Omental fat pad (tissue), 4 donors: ENCODE measurements around the gene MYL9. TPM values are rescaled to one million over a fixed set of nuclear protein-coding genes. Genes with fewer than 3 reads are reported as not detected.

Source experiments
- ATAC-seq: fragments of 150-250 bp; one replicate; pipeline ENCODE4 v1.9.1; 2016; ENCODE audit warnings: mild to moderate bottlenecking, moderate library complexity; ENCODE audit not compliant: low FRiP score
- DNase-seq: peaks from one replicate; pipeline ENCODE4 v3.0.0-alpha.2; 2019; ENCODE audit warnings: low spot score
- total RNA-seq, 4 donors: library from RNA; depleted of rRNA; stranded (reverse); fragments of >200 nt; gene quantifications; one replicate each; pipeline ENCODE4 v1.1.0, GENCODE V29; 2016
- TF ChIP-seq, protein P1 (sequence below), 3 donors: fragments of 450-650 bp; IDR thresholded peaks; one replicate each; pipeline ENCODE4 v1.5.1; 2016 to 2017; ENCODE audit warnings: antibody characterized with exemption in 3 of 3, mild to moderate bottlenecking in 3 of 3, moderate library complexity in 2 of 3

MYL9 gene
- total RNA-seq, 4 donors from 2014 or later = 57.0 to 145 (median 102) TPM

DNA sequence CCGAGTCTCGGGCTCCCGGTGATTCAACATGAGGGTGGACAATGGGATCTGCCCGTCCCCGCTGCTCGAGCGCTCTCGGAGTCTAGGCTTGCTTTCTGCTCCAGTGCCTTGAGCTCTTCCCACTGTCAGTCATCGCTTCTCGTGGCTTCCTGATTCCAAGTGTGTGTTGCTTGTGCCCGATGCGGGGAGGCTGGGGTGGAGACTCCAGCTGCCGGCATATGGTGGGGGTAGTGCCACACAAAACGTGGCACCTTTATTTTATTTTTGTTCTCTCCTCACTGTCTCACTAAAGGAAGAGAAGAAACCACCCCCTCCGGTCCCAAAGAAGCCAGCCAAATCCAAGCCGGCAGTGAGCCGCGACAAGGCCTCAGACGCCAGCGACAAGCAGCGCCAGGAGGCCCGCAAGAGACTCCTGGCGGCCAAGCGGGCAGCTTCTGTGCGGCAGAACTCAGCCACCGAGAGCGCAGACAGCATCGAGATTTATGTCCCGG is 14.8 kb upstream of the MYL9 start:
- ATAC-seq (no peak), DNase-seq (no peak)
- TF ChIP-seq, protein P1, sequence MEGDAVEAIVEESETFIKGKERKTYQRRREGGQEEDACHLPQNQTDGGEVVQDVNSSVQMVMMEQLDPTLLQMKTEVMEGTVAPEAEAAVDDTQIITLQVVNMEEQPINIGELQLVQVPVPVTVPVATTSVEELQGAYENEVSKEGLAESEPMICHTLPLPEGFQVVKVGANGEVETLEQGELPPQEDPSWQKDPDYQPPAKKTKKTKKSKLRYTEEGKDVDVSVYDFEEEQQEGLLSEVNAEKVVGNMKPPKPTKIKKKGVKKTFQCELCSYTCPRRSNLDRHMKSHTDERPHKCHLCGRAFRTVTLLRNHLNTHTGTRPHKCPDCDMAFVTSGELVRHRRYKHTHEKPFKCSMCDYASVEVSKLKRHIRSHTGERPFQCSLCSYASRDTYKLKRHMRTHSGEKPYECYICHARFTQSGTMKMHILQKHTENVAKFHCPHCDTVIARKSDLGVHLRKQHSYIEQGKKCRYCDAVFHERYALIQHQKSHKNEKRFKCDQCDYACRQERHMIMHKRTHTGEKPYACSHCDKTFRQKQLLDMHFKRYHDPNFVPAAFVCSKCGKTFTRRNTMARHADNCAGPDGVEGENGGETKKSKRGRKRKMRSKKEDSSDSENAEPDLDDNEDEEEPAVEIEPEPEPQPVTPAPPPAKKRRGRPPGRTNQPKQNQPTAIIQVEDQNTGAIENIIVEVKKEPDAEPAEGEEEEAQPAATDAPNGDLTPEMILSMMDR (IDR thresholded peaks at IDR 0.05) = no peak

DNA sequence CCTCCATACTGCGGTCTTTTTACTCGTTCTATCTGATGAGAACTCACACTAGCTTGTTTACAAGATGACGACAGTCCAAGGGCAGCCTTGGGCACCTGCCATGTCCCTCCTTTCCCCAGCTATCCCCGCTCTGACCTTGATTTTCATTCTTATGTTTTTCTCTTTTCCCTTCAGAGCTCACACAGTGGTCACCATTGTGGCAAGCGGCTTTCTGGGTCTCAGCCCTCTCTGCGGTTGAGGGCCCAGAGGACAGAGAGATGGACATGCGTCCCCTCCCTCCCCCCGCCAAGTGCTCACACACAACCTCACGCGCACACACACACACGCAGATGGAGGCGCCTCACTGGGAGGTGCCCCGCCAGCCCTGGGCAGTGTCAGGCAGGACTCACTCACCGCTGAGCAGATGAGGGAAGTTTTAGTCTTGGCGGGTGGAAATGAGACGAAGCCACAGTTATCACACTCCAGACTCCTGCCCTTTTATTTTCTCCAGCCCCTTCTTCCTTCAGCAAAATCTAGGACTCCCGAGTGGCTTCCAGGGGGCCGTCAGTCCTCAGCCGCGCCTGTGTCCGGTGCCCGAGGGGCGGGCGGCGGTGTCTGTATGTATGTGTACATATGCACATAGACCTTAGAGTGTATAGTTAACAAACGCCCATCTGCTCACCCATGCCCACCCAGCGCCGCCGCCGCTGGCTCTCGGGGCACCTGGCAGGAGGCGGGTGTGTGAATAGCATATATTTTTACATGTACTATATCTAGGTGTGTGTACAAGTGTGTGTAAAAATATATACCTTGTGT is 13.8 kb upstream of the MYL9 start:
- ATAC-seq = peak; percentile 17

DNA sequence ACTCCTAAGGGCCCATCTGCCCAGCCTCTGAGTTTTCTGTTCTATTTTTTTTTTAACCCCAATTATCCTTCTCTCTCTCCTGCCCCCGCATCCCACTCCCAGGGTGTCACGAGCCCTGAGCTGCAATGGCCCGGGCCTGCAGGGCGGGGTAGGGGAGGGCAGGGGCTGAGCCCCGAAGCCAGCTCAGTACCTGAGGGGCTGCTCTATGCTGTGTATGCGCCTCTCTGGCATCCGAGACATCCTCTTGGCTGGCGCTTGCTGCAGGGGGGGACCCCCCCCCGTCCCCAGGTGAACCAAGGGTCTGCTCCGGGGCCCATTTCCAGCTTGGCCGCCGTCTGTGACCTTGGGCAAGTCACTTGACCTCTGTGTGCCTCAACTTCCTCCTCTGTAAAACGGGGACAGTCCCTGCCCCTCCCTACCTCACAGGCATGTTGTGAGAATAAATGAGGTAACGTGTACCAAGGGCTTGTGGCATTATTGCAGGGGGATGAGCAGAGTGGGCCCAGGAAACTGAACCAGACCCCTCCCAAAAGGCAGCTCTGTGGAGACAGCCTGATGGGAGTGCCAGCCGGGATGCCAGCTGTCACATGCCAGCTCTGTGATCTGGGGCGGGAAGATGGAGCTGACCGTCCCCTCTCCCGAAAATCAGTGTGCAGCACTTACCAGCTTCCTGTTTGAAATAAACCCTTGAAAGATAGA is 13.0 kb upstream of the MYL9 start:
- TF ChIP-seq, protein P1 (IDR thresholded peaks at IDR 0.05) = no peak
- no peak for ATAC-seq
- DNase-seq = no peak

More for the DNA sequence above, 13.8 kb upstream of the MYL9 start:
- DNase-seq = no peak
- TF ChIP-seq, protein P1 (IDR thresholded peaks at IDR 0.05) = no peak

DNA sequence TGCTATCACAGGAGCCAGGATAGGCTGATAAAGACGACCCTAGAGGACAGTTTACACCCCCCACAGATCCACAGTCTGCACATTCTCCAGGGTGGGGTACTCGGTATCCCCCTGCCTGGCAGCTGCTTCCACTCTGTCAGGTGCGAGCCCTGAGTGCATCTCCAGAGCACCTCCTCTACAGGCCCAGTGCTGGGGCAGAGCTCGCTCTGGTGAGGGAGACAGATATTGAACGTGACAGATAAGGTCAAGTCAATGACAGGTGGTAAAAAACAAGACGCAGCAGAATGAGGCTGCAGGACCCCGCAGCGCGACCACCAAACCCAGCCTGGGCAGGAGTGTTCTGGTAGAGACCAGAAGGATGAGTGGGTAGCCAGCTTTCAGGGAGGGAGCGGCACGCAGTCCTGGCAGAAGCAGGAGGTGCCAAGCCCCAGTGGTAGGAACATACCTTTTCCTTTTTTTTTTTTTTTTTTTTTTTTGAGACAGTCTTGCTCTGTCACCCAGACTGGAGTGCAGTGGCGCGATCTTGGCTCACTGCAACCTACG is 12.4 kb upstream of the MYL9 start:
- ATAC-seq = no peak
- TF ChIP-seq, protein P1 (IDR thresholded peaks at IDR 0.05) = no peak

DNA sequence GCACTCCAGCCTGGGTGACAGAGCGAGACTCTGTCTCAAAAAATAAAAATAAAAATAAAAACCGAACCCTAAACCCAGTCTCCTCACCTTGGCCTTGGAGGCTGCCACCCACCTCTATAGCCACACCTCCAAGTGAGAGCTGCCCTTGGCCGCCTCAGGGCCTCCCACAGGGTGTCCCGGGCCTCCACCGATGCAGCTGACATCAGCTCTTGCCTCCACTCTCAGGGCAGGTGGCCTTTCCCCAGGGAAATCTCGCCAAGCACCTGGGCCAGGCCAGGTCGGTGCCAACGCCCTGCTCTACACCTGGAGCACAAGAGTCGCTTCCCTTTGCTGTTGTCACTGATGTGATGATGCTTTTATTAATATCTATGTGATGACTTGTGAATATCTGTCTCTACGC is 8.9 kb upstream of the MYL9 start:
- ATAC-seq = no peak

More for the DNA sequence above, 12.4 kb upstream of the MYL9 start:
- DNase-seq = no peak

DNA sequence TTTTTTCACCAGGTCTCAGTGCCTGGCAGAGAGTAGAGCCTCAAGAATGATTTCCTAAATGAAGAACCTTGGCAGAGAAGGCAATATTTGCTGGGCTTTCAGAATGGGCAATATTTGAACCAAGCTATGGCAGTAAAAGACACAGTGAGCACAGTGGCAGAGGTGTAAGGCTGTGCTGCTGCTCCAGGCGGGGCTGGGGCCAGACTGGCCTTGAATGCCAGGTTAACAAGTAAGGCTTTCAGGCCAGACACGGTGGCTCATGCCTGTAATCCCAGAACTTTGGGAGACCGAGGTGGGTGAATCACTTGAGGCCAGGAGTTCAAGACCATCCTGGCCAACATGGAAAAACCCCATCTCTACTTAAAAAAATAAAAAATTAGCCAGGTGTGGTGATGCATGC is 8.5 kb upstream of the MYL9 start:
- ATAC-seq = no peak
- no peak for DNase-seq
- TF ChIP-seq, protein P1 (IDR thresholded peaks at IDR 0.05) = no peak

More for the DNA sequence above, 8.9 kb upstream of the MYL9 start:
- DNase-seq = no peak
- TF ChIP-seq, protein P1 (IDR thresholded peaks at IDR 0.05) = no peak
